Prostate gland (tissue), 2 donors: Measurements from ENCODE around the gene ATP6V1C2.

Experiments
- POLR2A ChIP-seq: fragments of 450-650 bp; IDR thresholded peaks from one replicate; pipeline ENCODE4 v1.6.1; 2016; ENCODE audit warnings: antibody characterized with exemption, mild to moderate bottlenecking
- POLR2AphosphoS5 ChIP-seq: sonication (generic); formaldehyde crosslinking; IDR thresholded peaks from one replicate; pipeline ENCODE4 v1.6.1; 2017; ENCODE audit warnings: antibody characterized with exemption
- TF ChIP-seq, protein P1 (sequence below), 4 experiments: fragments of 200-600 bp in 2 of 4; fragments of 450-650 bp in 2 of 4; sonication (generic) in 2 of 4; IDR thresholded peaks; 1 replicate in 3 of 4; 2 replicates in 1 of 4; pipeline ENCODE4 v1.5.1; 2016 to 2019; ENCODE audit warnings: antibody characterized with exemption in 4 of 4, mild to moderate bottlenecking in 2 of 4, moderate library complexity in 2 of 4

DNA sequence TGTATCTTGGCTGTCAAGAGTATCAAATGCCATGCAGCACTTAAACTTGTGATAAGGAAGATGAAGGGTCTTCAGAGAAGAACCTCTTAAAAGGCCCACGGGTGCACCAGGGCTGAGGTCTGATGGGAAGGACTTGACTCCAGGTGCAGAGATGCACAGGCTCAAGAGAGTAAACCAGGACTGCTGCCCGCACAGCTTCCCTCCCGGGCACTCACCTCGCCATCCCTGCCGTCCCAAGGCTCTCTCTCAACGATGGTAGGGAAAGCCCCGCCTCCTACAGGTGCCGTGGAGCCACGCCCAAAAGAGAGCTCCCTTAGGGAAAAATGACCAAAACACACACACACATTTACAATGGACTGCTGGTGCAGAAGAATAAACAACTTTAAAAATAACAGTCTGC lies 63.3 kb downstream of the ATP6V1C2 start:
- TF ChIP-seq, protein P1, sequence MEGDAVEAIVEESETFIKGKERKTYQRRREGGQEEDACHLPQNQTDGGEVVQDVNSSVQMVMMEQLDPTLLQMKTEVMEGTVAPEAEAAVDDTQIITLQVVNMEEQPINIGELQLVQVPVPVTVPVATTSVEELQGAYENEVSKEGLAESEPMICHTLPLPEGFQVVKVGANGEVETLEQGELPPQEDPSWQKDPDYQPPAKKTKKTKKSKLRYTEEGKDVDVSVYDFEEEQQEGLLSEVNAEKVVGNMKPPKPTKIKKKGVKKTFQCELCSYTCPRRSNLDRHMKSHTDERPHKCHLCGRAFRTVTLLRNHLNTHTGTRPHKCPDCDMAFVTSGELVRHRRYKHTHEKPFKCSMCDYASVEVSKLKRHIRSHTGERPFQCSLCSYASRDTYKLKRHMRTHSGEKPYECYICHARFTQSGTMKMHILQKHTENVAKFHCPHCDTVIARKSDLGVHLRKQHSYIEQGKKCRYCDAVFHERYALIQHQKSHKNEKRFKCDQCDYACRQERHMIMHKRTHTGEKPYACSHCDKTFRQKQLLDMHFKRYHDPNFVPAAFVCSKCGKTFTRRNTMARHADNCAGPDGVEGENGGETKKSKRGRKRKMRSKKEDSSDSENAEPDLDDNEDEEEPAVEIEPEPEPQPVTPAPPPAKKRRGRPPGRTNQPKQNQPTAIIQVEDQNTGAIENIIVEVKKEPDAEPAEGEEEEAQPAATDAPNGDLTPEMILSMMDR (IDR thresholded peaks at IDR 0.05) = no peak
- TF ChIP-seq POLR2AphosphoS5 = no peak
- no peak for TF ChIP-seq POLR2A
